Liver (tissue), 3 donors: ENCODE measurements around the gene UQCRH.

Source experiments
- ATF3 ChIP-seq: IDR thresholded peaks from 2 replicates; pipeline ENCODE4 v1.6.1; 2016; ENCODE audit warnings: antibody characterized with exemption
- CTCF ChIP-seq: fragments of 150-350 bp; IDR thresholded peaks from 2 replicates; pipeline ENCODE4 v1.5.1; 2017; ENCODE audit warnings: improper control_type of control experiment, low read depth, low read length; ENCODE audit not compliant: missing input control
- EGR1 ChIP-seq, 2 donors: IDR thresholded peaks; 2 replicates each; pipeline ENCODE4 v1.6.1; 2016 to 2018; ENCODE audit warnings: antibody characterized with exemption in 2 of 2, low read depth in 2 of 2
- GABPA ChIP-seq, 2 donors: IDR thresholded peaks in 1 of 2; conservative IDR thresholded peaks in 1 of 2; 2 replicates each; pipeline ENCODE4 v1.6.1; 2016; ENCODE audit warnings: antibody characterized with exemption in 2 of 2, mild to moderate bottlenecking in 1 of 2, moderate library complexity in 1 of 2
- JUND ChIP-seq, 2 donors: IDR thresholded peaks; 2 replicates each; pipeline ENCODE4 v1.6.1; 2016; ENCODE audit warnings: antibody characterized with exemption in 2 of 2
- MAX ChIP-seq: IDR thresholded peaks from 2 replicates; pipeline ENCODE4 v1.6.1; 2016; ENCODE audit warnings: antibody characterized with exemption
- RAD21 ChIP-seq, 2 donors: IDR thresholded peaks; 2 replicates each; pipeline ENCODE4 v1.6.1; 2016; ENCODE audit warnings: antibody characterized with exemption in 2 of 2, mild to moderate bottlenecking in 2 of 2
- REST ChIP-seq: IDR thresholded peaks from 2 replicates; pipeline ENCODE4 v1.6.1; 2016; ENCODE audit warnings: antibody characterized with exemption, mild to moderate bottlenecking
- RXRA ChIP-seq, 2 donors: IDR thresholded peaks; 2 replicates each; pipeline ENCODE4 v1.6.1; 2017 to 2018; ENCODE audit warnings: antibody characterized with exemption in 2 of 2, mild to moderate bottlenecking in 1 of 2
- TAF1 ChIP-seq: conservative IDR thresholded peaks from 2 replicates; pipeline ENCODE4 v1.6.1; 2016; ENCODE audit warnings: antibody characterized with exemption, mild to moderate bottlenecking
- YY1 ChIP-seq: IDR thresholded peaks from 2 replicates; pipeline ENCODE4 v1.6.1; 2016; ENCODE audit warnings: antibody characterized with exemption, mild to moderate bottlenecking
- ZBTB33 ChIP-seq: IDR thresholded peaks from 2 replicates; pipeline ENCODE4 v1.6.1; 2016; ENCODE audit warnings: antibody characterized with exemption
- donor health status: healthy.
- donor health status: healthy.

GRCh38 chr1:46288485-46289133, 14.9 kb upstream of the UQCRH start:
- no peak for TF ChIP-seq CTCF
- no peak for TF ChIP-seq RAD21 (IDR thresholded peaks at IDR 0.05)
- no peak for TF ChIP-seq YY1
- TF ChIP-seq TAF1 = no peak
- TF ChIP-seq RXRA (IDR thresholded peaks at IDR 0.05) = no peak
- TF ChIP-seq MAX = no peak
- no peak for TF ChIP-seq ATF3
- no peak for TF ChIP-seq GABPA (IDR thresholded peaks at IDR 0.05 in 1 of 2, conservative IDR thresholded peaks at IDR 0.05 in 1 of 2)
- no peak for TF ChIP-seq REST
- TF ChIP-seq EGR1 (IDR thresholded peaks at IDR 0.05; ENCODE audit: low read depth in 2 of 2) = no peak
- no peak for TF ChIP-seq ZBTB33
- TF ChIP-seq JUND (IDR thresholded peaks at IDR 0.05) = no peak
